Fibroblast of peridontal ligament (primary cell): ENCODE measurements around the gene DNAJC4.

ENCODE experiments used
- DNase-seq: peaks from one replicate; pipeline ENCODE4 v3.0.0-alpha.2; 2010; ENCODE audit errors: extremely low read depth

Gene DNAJC4

GRCh38 chr11:64208086-64208795 is 22.1 kb upstream of the DNAJC4 start:
- DNase-seq, result no peak

- DNase-seq, result no peak
Measured at GRCh38 chr11:64208796-64209562, 21.4 kb upstream of the DNAJC4 start.

GRCh38 chr11:64209563-64209843 is 20.8 kb upstream of the DNAJC4 start:
- no peak for DNase-seq

GRCh38 chr11:64210301-64211020 is 19.9 kb upstream of the DNAJC4 start:
- DNase-seq, result no peak

- DNase-seq, result no peak
Measured at GRCh38 chr11:64211181-64211872, 19.0 kb upstream of the DNAJC4 start.

- DNase-seq, result no peak
Measured at GRCh38 chr11:64216879-64217278, 13.5 kb upstream of the DNAJC4 start.

- no peak for DNase-seq
Measured at GRCh38 chr11:64218628-64219353, 11.6 kb upstream of the DNAJC4 start.

- no peak for DNase-seq
Measured at GRCh38 chr11:64219354-64219684, 11.0 kb upstream of the DNAJC4 start.

- no peak for DNase-seq
Measured at GRCh38 chr11:64219755-64220154, 10.6 kb upstream of the DNAJC4 start.

GRCh38 chr11:64220271-64220670 is 10.1 kb upstream of the DNAJC4 start:
- no peak for DNase-seq

- no peak for DNase-seq
Measured at GRCh38 chr11:64220798-64221197, 9.6 kb upstream of the DNAJC4 start.

- DNase-seq, result no peak
Measured at GRCh38 chr11:64222651-64223000, 7.7 kb upstream of the DNAJC4 start.

GRCh38 chr11:64223001-64223651 is 7.2 kb upstream of the DNAJC4 start:
- DNase-seq, result no peak

- DNase-seq, result no peak
Measured at GRCh38 chr11:64224151-64224890, 6.0 kb upstream of the DNAJC4 start.

GRCh38 chr11:64224891-64225607 is 5.3 kb upstream of the DNAJC4 start:
- no peak for DNase-seq

GRCh38 chr11:64225608-64226506 is 4.5 kb upstream of the DNAJC4 start, which contains the start of the genes NUDT22 and TRPT1:
NUDT22 (plus strand) TSS chr11:64226274; CDS start chr11:64226653, 379 bp downstream.
TRPT1 (minus strand) TSS chr11:64226186; CDS start chr11:64225860, 326 bp downstream.
- DNase-seq, result peak; percentile 64

GRCh38 chr11:64226507-64227051 is 3.8 kb upstream of the DNAJC4 start:
- no peak for DNase-seq

- DNase-seq, result no peak
Measured at GRCh38 chr11:64227405-64227956, 2.9 kb upstream of the DNAJC4 start.
